HEK293 (cell line): Measurements from ENCODE around the gene CHMP6.

Source experiments
- CTCF ChIA-PET: fragments of 350-600 bp; formaldehyde crosslinking; extraction: SDS; loops from one replicate; lab custom pipeline; 2021; ENCODE audit warnings: antibody characterized with exemption; lab: Yijun Ruan, JAX
- POLR2A ChIA-PET: fragments of 300-600 bp; formaldehyde crosslinking; extraction: SDS; loops from one replicate; lab custom pipeline; 2020; ENCODE audit warnings: antibody characterized with exemption, inconsistent platforms; lab: Yijun Ruan, JAX
- H3K27ac ChIP-seq: fragments of 200-500 bp; sonication (Bioruptor generic); 2 replicates; pipeline ENCODE4 v1.5.1; 2014; ENCODE audit warnings: low read depth, low read length, control low read depth, inconsistent platforms; ENCODE audit errors: extremely low read depth
- H3K36me3 ChIP-seq, 2 experiments: fragments of 200-500 bp in 1 of 2; sonication (Bioruptor generic) in 1 of 2; 1 replicate in 1 of 2; 2 replicates in 1 of 2; pipeline ENCODE4 v1.5.1; 2014 to 2017; ENCODE audit warnings: inconsistent platforms in 2 of 2, low read length in 2 of 2; ENCODE audit not compliant: control insufficient read depth in 2 of 2, insufficient read depth in 1 of 2
- H3K4me1 ChIP-seq: fragments of 200-500 bp; sonication (Bioruptor generic); 2 replicates; pipeline ENCODE4 v1.5.1; 2014; ENCODE audit warnings: mild to moderate bottlenecking, low read length, inconsistent platforms; ENCODE audit not compliant: control insufficient read depth, insufficient read depth
- H3K4me3 ChIP-seq: 2 replicates; pipeline ENCODE4 v1.5.1; 2011; ENCODE audit warnings: low read depth, mild to moderate bottlenecking, control low read depth, low read length, moderate library complexity
- H3K9me3 ChIP-seq: fragments of 200-500 bp; sonication (Bioruptor generic); 2 replicates; pipeline ENCODE4 v1.5.1; 2014; ENCODE audit warnings: low read depth, low read length, inconsistent platforms; ENCODE audit not compliant: control insufficient read depth, insufficient read depth
- GLIS2 ChIP-seq: fragments of 450-650 bp; formaldehyde crosslinking; IDR thresholded peaks from 2 replicates; pipeline ENCODE4 v1.5.1; 2016; ENCODE audit warnings: missing biosample characterization, missing genetic modification characterization
- HIC1 ChIP-seq: fragments of 450-650 bp; formaldehyde crosslinking; IDR thresholded peaks from 2 replicates; pipeline ENCODE4 v1.5.1; 2016; ENCODE audit warnings: missing biosample characterization, missing genetic modification characterization
- KLF7 ChIP-seq: fragments of 450-650 bp; formaldehyde crosslinking; IDR thresholded peaks from 2 replicates; pipeline ENCODE4 v1.5.1; 2016; ENCODE audit warnings: missing biosample characterization, missing genetic modification characterization, borderline replicate concordance
- MEIS1 ChIP-seq: sonication (generic); formaldehyde crosslinking; IDR thresholded peaks from 2 replicates; pipeline ENCODE4 v1.8.1; 2022; ENCODE audit warnings: missing genetic modification reagents, mild to moderate bottlenecking, borderline replicate concordance
- REST ChIP-seq: fragments of 450-650 bp; formaldehyde crosslinking; IDR thresholded peaks from 2 replicates; pipeline ENCODE4 v1.5.1; 2016; ENCODE audit warnings: missing biosample characterization, missing genetic modification characterization
- SALL2 ChIP-seq: fragments of 450-650 bp; formaldehyde crosslinking; IDR thresholded peaks from 2 replicates; pipeline ENCODE4 v1.5.0; 2017; ENCODE audit warnings: missing biosample characterization, mild to moderate bottlenecking, missing genetic modification characterization, borderline replicate concordance
- TRIM28 ChIP-seq: IDR thresholded peaks from 2 replicates; pipeline ENCODE4 v1.6.1; 2011; ENCODE audit warnings: low read length, control low read depth, borderline replicate concordance
- ZBTB10 ChIP-seq: fragments of 450-650 bp; formaldehyde crosslinking; IDR thresholded peaks from 2 replicates; pipeline ENCODE4 v1.5.1; 2016; ENCODE audit warnings: missing biosample characterization, missing genetic modification characterization
- ZFHX2 ChIP-seq: fragments of 450-650 bp; formaldehyde crosslinking; conservative IDR thresholded peaks from 2 replicates; pipeline ENCODE4 v1.5.1; 2016; ENCODE audit warnings: missing biosample characterization, missing genetic modification characterization
- ZIC2 ChIP-seq: fragments of 450-650 bp; formaldehyde crosslinking; IDR thresholded peaks from 2 replicates; pipeline ENCODE4 v1.5.1; 2016; ENCODE audit warnings: missing biosample characterization, missing genetic modification characterization
- ZNF19 ChIP-seq: fragments of 450-650 bp; formaldehyde crosslinking; IDR thresholded peaks from 2 replicates; pipeline ENCODE4; 2016; ENCODE audit warnings: missing biosample characterization, missing genetic modification characterization, low read depth
- ZNF223 ChIP-seq: fragments of 450-650 bp; formaldehyde crosslinking; IDR thresholded peaks from 2 replicates; pipeline ENCODE4 v1.5.1; 2016; ENCODE audit warnings: missing biosample characterization, missing genetic modification characterization
- ZNF548 ChIP-seq: fragments of 450-650 bp; formaldehyde crosslinking; IDR thresholded peaks from 2 replicates; pipeline ENCODE4 v1.5.1; 2016; ENCODE audit warnings: missing biosample characterization, missing genetic modification characterization
- ZNF626 ChIP-seq: fragments of 450-650 bp; sonication (Bioruptor Pico); formaldehyde crosslinking; IDR thresholded peaks from 2 replicates; pipeline ENCODE4 v1.5.1; 2018; ENCODE audit warnings: missing biosample characterization, missing genetic modification characterization, inconsistent platforms
- ZNF776 ChIP-seq: fragments of 450-650 bp; formaldehyde crosslinking; IDR thresholded peaks from 2 replicates; pipeline ENCODE4 v1.5.0; 2017; ENCODE audit warnings: missing biosample characterization, missing genetic modification characterization, borderline replicate concordance

Gene CHMP6

GRCh38 chr17:80960797-80961452 is 30.7 kb upstream of the CHMP6 start:
- peaks cover 0 to 26% of the 10 kb centered on the region in 2 experiments; a peak in 1 of 3 replicates for H3K36me3 ChIP-seq
- no peaks in the 10 kb centered on the region; the same call in 1 of the 2 replicates for H3K4me1 ChIP-seq
- CTCF ChIA-PET = interaction anchor here (0.6 to 1.2 kb wide), 3 partner anchors 10 to 1039 kb away, joined by 3 read pairs; no protein-coding TSS in a partner anchor
- H3K4me3 ChIP-seq = no peak overlapping the region
- H3K9me3 ChIP-seq = no peaks in the 10 kb centered on the region
- POLR2A ChIA-PET = no interaction called here
- no peak overlapping the region for H3K27ac ChIP-seq
- no peak for TF ChIP-seq MEIS1
- TF ChIP-seq GLIS2 (tag by site-specific recombination) = 0 out of 2 replicates have a peak, but pooled peaks have one; percentile 25
- no peak for TF ChIP-seq ZFHX2
- no peak for TF ChIP-seq KLF7
- TF ChIP-seq TRIM28 = no peak
- no peak for TF ChIP-seq ZNF223 (tag by site-specific recombination)
- no peak for TF ChIP-seq REST
- no peak for TF ChIP-seq ZNF19

GRCh38 chr17:80961541-80962330 is 29.9 kb upstream of the CHMP6 start:
- CTCF ChIA-PET = interaction anchor here (0.6 to 1.2 kb wide), 2 partner anchors 9 to 1040 kb away, joined by 3 read pairs; no protein-coding TSS in a partner anchor
- H3K4me1 ChIP-seq = no peaks in the 10 kb centered on the region; the same call in 1 of the 2 replicates
- H3K36me3 ChIP-seq = peaks cover 0 to 26% of the 10 kb centered on the region in 2 experiments; a peak in 1 of 3 replicates
- no peak overlapping the region for H3K27ac ChIP-seq
- TF ChIP-seq SALL2 (tag by site-specific recombination) (no peak), ZNF626 (tag by site-specific recombination) (no peak), ZNF776 (tag by site-specific recombination) (no peak), HIC1 (tag by site-specific recombination) (0 out of 2 replicates have a peak, but pooled peaks have one; percentile 20), ZBTB10 (no peak), ZIC2 (tag by site-specific recombination) (0 out of 2 replicates have a peak, but pooled peaks have one; percentile 7), ZNF548 (tag by site-specific recombination) (no peak)
- no peak overlapping the region for H3K4me3 ChIP-seq
- POLR2A ChIA-PET = no interaction called here
- H3K9me3 ChIP-seq = no peaks in the 10 kb centered on the region
